ENCODE measurements around the gene GLOD5. TPM values are rescaled to one million over a fixed set of nuclear protein-coding genes. Genes with fewer than 3 reads are reported as not detected.

GLOD5 gene
- total RNA-seq (not detected), polyA plus RNA-seq (not detected)

DNA sequence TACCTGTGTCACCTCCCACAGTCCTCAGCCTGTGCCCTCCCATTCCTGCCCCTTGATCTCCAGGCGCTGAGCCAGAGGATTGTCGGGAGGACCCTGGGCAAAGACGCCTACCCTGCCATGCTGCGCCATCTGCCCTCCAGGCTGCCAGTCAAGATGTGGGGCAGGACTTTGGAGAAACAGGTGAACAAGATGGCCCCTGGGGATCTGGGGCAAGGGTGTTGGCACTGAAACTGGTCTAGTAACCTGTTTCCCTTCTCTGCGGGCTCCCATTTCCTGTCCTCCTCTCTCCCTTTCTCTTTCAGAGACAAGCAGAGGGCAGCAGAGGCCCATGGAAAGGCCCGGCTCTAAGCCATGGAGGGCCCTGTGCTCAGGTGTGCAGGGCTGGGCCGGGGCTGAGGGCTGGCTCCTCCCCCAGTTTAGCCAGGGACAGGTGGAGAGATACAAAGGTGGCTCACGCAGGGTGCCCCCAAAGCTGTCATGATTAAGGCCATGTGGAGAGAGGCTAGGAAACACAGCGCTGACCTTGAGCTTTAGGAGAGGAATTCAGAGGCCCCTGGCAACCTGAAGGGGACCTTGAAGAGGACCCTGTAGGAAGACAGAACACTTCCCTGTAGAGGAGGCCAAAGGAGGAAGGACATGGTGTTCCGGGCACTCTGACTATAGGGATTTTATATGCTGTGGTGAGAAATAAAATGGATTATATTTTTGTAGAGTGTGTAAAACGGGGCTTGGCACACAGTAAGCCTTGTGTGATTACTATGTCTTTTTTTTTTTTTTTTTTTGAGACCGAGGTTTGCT is at the start of gene GLOD5:
Gene GLOD5 (plus strand): TSS at position 74 of the 798 bp plus-strand sequence. CDS start 44 bp downstream, at position 118.
- Histone ChIP-seq H3K9me3 (ENCODE audit: control insufficient read depth in 1 of 2, low read length in 2 of 2) (no peaks in the 10 kb centered on the region), H3K27ac (ENCODE audit: low read depth, low read length) (no peak within 1 kb of the TSS), H3K27me3 (ENCODE audit: insufficient read depth, low read length) (no peaks in the 10 kb centered on the region), H3K4me1 (ENCODE audit: insufficient read depth, low read length) (no peaks in the 10 kb centered on the region), H3K36me3 (ENCODE audit: insufficient read depth, low read length) (no peaks in the 10 kb centered on the region), H3K4me3 (ENCODE audit: low read length in 2 of 2) (no peak within 1 kb of the TSS)
- Mint-ChIP-seq H3K27me3 (peaks cover 0 to 2% of the 10 kb centered on the region in 2 donors), H3K4me1 (peaks cover 0 to 7% (median 1%) of the 10 kb centered on the region in 4 donors), H3K36me3 (no peaks in the 10 kb centered on the region), H3K27ac (no peak within 1 kb of the TSS), H3K4me3 (no peak within 1 kb of the TSS), H3K9me3 (no peaks in the 10 kb centered on the region)
- ChIA-PET CTCF (ENCODE audit: partially characterized antibody) (interaction anchor here (1.3 kb wide), 1 partner anchor 10 kb away, joined by 4 read pairs; no protein-coding TSS in a partner anchor), POLR2A (ENCODE audit: partially characterized antibody) (no interaction called here)
- DNase-seq = no peak
- intact Hi-C loops (cut with micrococcal nuclease) = no loop called here

DNA sequence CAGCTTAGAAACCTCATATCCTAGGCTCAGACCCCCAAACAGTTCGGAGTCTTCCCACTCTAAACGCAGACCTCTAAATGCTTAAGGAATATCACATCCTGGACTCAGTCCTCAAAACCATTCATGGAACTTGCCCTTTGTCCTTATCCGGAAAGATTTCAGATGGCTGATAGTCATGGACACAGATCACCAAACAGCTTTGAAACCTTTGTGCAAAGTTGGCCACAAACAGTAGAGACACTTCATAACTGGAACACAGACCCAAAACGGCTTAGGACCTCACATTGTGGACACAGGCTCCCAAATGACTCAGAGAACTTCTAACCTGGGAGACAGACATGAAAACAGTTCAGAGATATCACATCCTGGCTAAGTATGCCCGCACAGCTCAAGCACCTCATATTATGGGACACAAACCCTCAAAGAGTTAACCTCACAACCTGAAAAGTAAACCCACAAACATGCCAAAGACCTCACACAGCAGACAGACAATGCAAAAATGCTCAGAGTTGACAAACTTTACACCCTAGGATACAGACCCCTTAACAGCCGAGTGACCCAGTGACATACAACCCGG is 49.5 kb upstream of the GLOD5 start:
- CTCF ChIA-PET (ENCODE audit: partially characterized antibody) = interaction anchor here (1.0 kb wide), 2 partner anchors 25 to 180 kb away, joined by 3 read pairs; no protein-coding TSS in a partner anchor
- POLR2A ChIA-PET (ENCODE audit: partially characterized antibody) = interaction anchor here (0.7 to 8.7 kb wide), 8 partner anchors 7 to 209 kb away, joined by 3 to 82 read pairs (median 5); partner anchors contain the start of genes PQBP1, RBM3, SLC35A2 and SUV39H1
- Histone ChIP-seq H3K27ac (ENCODE audit: low read depth, low read length) (peak overlapping the region; percentile 59), H3K4me1 (ENCODE audit: insufficient read depth, low read length) (peaks cover 77% of the 10 kb centered on the region), H3K36me3 (ENCODE audit: insufficient read depth, low read length) (no peaks in the 10 kb centered on the region), H3K4me3 (ENCODE audit: low read length in 2 of 2) (peak overlapping the region; percentile 9 to 17), H3K9me3 (ENCODE audit: control insufficient read depth in 1 of 2, low read length in 2 of 2) (no peaks in the 10 kb centered on the region), H3K27me3 (ENCODE audit: insufficient read depth, low read length) (no peaks in the 10 kb centered on the region)
- DNase-seq = no peak
- Mint-ChIP-seq H3K4me1 (peaks cover 63 to 69% (median 66%) of the 10 kb centered on the region in 4 donors), H3K9me3 (no peaks in the 10 kb centered on the region), H3K27me3 (no peaks in the 10 kb centered on the region), H3K27ac (peak overlapping the region; percentile 83 to 97 (median 94)), H3K4me3 (peak overlapping the region; percentile 47 to 75 (median 67)), H3K36me3 (peaks cover 3% of the 10 kb centered on the region in 2 donors)
- intact Hi-C loops (cut with micrococcal nuclease) = loop anchor here (2.0 kb wide), 1 partner anchor 15 kb away; the partner anchor contains the start of gene SUV39H1

DNA sequence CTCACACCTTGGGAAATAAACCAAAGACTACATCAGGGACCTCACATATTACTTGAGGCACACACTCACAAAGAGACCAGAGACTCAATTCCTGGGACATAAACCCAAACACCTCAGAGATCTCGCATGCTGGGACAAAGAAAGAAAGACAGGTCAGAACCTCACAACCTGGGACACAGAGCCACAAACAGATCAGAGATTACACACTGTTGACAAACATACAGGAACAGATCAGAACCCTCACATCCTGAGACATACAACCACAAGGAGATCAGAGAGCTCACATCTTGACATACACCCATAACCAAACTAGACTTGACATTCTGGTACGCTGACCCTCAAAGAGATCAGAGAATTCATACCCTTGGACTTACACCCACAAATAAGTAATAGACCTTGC is 47.7 kb upstream of the GLOD5 start:
- Histone ChIP-seq H3K4me1 (ENCODE audit: insufficient read depth, low read length) (peaks cover 88% of the 10 kb centered on the region), H3K36me3 (ENCODE audit: insufficient read depth, low read length) (no peaks in the 10 kb centered on the region), H3K27ac (ENCODE audit: low read depth, low read length) (peak overlapping the region; percentile 47), H3K9me3 (ENCODE audit: control insufficient read depth in 1 of 2, low read length in 2 of 2) (no peaks in the 10 kb centered on the region), H3K27me3 (ENCODE audit: insufficient read depth, low read length) (no peaks in the 10 kb centered on the region), H3K4me3 (ENCODE audit: low read length in 2 of 2) (peak overlapping the region; percentile 36 to 38)
- Mint-ChIP-seq H3K4me3 (peak overlapping the region; percentile 47 to 75 (median 70)), H3K36me3 (peaks cover 0 to 3% of the 10 kb centered on the region in 2 donors), H3K4me1 (peaks cover 72 to 80% (median 75%) of the 10 kb centered on the region in 4 donors), H3K27me3 (no peaks in the 10 kb centered on the region), H3K27ac (peak overlapping the region; percentile 83 to 97 (median 95)), H3K9me3 (peaks cover 0 to 1% (median 0%) of the 10 kb centered on the region in 8 donors)
- POLR2A ChIA-PET (ENCODE audit: partially characterized antibody) = interaction anchor here (0.6 to 8.7 kb wide), 15 partner anchors 11 to 244 kb away, joined by 3 to 82 read pairs (median 5); partner anchors contain the start of genes HDAC6, OTUD5, RBM3 and SUV39H1
- peak in 2 of 5 donors; percentile 57 to 64 for DNase-seq
- CTCF ChIA-PET (ENCODE audit: partially characterized antibody) = interaction anchor here (1.4 to 2.0 kb wide), 3 partner anchors 23 to 31 kb away, joined by 4 to 6 read pairs (median 5); partner anchors contain the start of gene WAS
- intact Hi-C loops (cut with micrococcal nuclease) = loop anchor here (1.0 to 2.0 kb wide), 3 partner anchors 17 to 87 kb away; partner anchors contain the start of gene SUV39H1

DNA sequence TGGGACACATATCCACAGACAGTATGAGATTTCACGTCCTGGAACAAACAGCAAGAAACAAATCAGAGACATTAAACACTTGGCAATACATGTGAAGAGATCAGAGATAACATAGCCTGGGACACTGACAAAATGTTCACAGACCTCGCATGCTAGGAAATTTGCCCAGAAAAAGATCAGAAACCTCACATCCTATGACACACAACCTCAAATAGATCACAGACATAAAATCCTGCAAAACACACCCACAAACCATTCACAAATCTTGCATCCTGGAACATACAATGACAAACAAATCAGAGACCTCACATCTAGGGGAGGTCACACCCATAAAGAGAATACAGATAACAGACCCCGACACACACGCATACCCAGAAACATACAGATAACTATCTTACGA is 47.0 kb upstream of the GLOD5 start:
- H3K9me3 ChIP-seq (ENCODE audit: control insufficient read depth in 1 of 2, low read length in 2 of 2) = no peaks in the 10 kb centered on the region
- H3K27ac ChIP-seq (ENCODE audit: low read depth, low read length) = peak overlapping the region; percentile 47
- DNase-seq = peak; percentile 50 to 70 (median 58)
- peak overlapping the region in 1 of 2 donors; percentile 38 for H3K4me3 ChIP-seq (ENCODE audit: low read length in 2 of 2)
- ChIA-PET CTCF (ENCODE audit: partially characterized antibody) (interaction anchor here (1.4 to 2.0 kb wide), 2 partner anchors 23 to 31 kb away, joined by 4 to 6 read pairs; partner anchors contain the start of gene WAS), POLR2A (ENCODE audit: partially characterized antibody) (interaction anchor here (0.6 to 8.7 kb wide), 11 partner anchors 12 to 243 kb away, joined by 3 to 82 read pairs (median 9); partner anchors contain the start of genes HDAC6, OTUD5, RBM3 and SUV39H1)
- no peaks in the 10 kb centered on the region for H3K36me3 ChIP-seq (ENCODE audit: insufficient read depth, low read length)
- peak overlapping the region; percentile 2 to 75 (median 47) for H3K4me3 Mint-ChIP-seq
- peaks cover 0 to 3% of the 10 kb centered on the region in 2 donors for H3K36me3 Mint-ChIP-seq
- H3K27me3 ChIP-seq (ENCODE audit: insufficient read depth, low read length) = no peaks in the 10 kb centered on the region
- peaks cover 76 to 85% (median 80%) of the 10 kb centered on the region in 4 donors for H3K4me1 Mint-ChIP-seq
- H3K9me3 Mint-ChIP-seq = peaks cover 0 to 1% (median 0%) of the 10 kb centered on the region in 8 donors
- intact Hi-C loops (cut with micrococcal nuclease) = loop anchor here (1.0 kb wide), 1 partner anchor 87 kb away; no protein-coding TSS in a partner anchor
- peak overlapping the region; percentile 83 to 97 (median 95) for H3K27ac Mint-ChIP-seq
- H3K4me1 ChIP-seq (ENCODE audit: insufficient read depth, low read length) = peaks cover 89% of the 10 kb centered on the region
- H3K27me3 Mint-ChIP-seq = no peaks in the 10 kb centered on the region

DNA sequence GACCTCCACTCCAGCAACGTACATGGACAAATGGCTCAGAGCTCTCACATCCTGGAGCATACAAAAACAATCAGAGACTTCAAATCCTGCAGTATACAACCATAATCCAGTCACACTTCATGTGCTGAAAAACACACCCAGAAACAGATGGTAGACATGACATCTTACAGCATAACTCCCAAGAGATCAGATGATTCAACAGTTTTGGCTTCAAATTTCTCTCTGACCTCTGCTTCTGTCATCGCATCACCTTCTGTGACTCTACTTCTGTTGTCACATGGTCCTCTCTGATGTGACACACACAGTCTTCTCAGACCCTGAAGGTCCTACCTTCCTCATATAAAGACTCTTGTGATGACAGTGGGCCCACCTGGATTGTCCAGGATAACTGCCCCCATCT is 46.5 kb upstream of the GLOD5 start:
- Mint-ChIP-seq H3K4me3 (peak overlapping the region; percentile 2 to 75 (median 47)), H3K9me3 (peaks cover 0 to 1% (median 0%) of the 10 kb centered on the region in 8 donors), H3K4me1 (peaks cover 76 to 85% (median 80%) of the 10 kb centered on the region in 4 donors), H3K27ac (peak overlapping the region; percentile 83 to 97 (median 95)), H3K36me3 (peaks cover 0 to 3% of the 10 kb centered on the region in 2 donors), H3K27me3 (no peaks in the 10 kb centered on the region)
- no peaks in the 10 kb centered on the region for H3K27me3 ChIP-seq (ENCODE audit: insufficient read depth, low read length)
- ChIA-PET POLR2A (ENCODE audit: partially characterized antibody) (interaction anchor here (1.8 to 8.7 kb wide), 6 partner anchors 18 to 140 kb away, joined by 6 to 82 read pairs (median 22); partner anchors contain the start of genes HDAC6, RBM3, SUV39H1 and WAS), CTCF (ENCODE audit: partially characterized antibody) (interaction anchor here (1.4 kb wide), 1 partner anchor 32 kb away, joined by 4 read pairs; the partner anchor contains the start of gene WAS)
- H3K4me1 ChIP-seq (ENCODE audit: insufficient read depth, low read length) = peaks cover 90% of the 10 kb centered on the region
- H3K27ac ChIP-seq (ENCODE audit: low read depth, low read length) = peak overlapping the region; percentile 47
- H3K4me3 ChIP-seq (ENCODE audit: low read length in 2 of 2) = no peak overlapping the region
- no peaks in the 10 kb centered on the region for H3K36me3 ChIP-seq (ENCODE audit: insufficient read depth, low read length)
- H3K9me3 ChIP-seq (ENCODE audit: control insufficient read depth in 1 of 2, low read length in 2 of 2) = no peaks in the 10 kb centered on the region
- intact Hi-C loops (cut with micrococcal nuclease) = no loop called here
- DNase-seq = no peak

DNA sequence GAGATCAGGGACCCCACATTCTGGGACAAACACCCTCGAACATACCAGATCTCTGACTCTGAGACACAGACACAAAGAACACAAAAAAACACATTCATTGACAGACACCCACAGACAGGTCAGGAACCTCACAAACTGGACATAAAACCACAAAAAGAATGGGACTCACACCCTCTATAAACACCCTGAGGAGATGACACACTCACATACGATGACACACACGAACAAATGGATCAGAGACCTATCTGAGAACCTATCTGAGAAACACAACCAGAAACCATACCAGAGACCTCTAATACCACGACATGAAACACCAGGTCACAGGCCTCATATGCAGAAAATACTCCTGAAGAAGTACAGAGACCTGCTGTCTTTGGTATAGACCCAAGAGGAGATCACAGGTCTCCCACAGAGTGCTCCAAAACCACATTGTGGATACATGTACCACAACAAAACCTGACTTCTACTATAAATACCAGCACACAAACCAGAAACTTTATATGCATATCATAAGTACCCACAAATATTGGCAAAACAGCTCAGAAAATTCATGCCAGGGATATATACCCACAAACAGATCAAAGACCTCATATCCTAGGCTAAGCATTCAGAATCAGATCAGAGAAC is 45.6 kb upstream of the GLOD5 start:
- no peak overlapping the region for H3K27ac ChIP-seq (ENCODE audit: low read depth, low read length)
- Mint-ChIP-seq H3K4me3 (peak overlapping the region in 6 of 8 donors; percentile 22 to 74 (median 48)), H3K36me3 (no peaks in the 10 kb centered on the region), H3K27ac (peak overlapping the region; percentile 83 to 97 (median 94)), H3K4me1 (peaks cover 68 to 76% (median 72%) of the 10 kb centered on the region in 4 donors), H3K9me3 (peaks cover 0 to 1% (median 0%) of the 10 kb centered on the region in 8 donors), H3K27me3 (no peaks in the 10 kb centered on the region)
- peaks cover 90% of the 10 kb centered on the region for H3K4me1 ChIP-seq (ENCODE audit: insufficient read depth, low read length)
- intact Hi-C loops (cut with micrococcal nuclease) = no loop called here
- CTCF ChIA-PET (ENCODE audit: partially characterized antibody) = no interaction called here
- no peaks in the 10 kb centered on the region for H3K27me3 ChIP-seq (ENCODE audit: insufficient read depth, low read length)
- H3K4me3 ChIP-seq (ENCODE audit: low read length in 2 of 2) = no peak overlapping the region
- POLR2A ChIA-PET (ENCODE audit: partially characterized antibody) = interaction anchor here (1.1 to 8.7 kb wide), 2 partner anchors 21 to 86 kb away, joined by 3 to 82 read pairs; partner anchors contain the start of gene HDAC6
- DNase-seq = peak in 1 of 5 donors; percentile 21
- no peaks in the 10 kb centered on the region for H3K36me3 ChIP-seq (ENCODE audit: insufficient read depth, low read length)
- no peaks in the 10 kb centered on the region for H3K9me3 ChIP-seq (ENCODE audit: control insufficient read depth in 1 of 2, low read length in 2 of 2)

Data from CD4-positive, alpha-beta memory T cell (primary cell).